Medulla oblongata (tissue), 1 donor: ENCODE measurements around the gene CFLAR.

Source experiments
- DNase-seq: peaks from one replicate; pipeline ENCODE4 v3.0.0-alpha.2; 2015; ENCODE audit errors: extremely low spot score

Gene CFLAR

DNA sequence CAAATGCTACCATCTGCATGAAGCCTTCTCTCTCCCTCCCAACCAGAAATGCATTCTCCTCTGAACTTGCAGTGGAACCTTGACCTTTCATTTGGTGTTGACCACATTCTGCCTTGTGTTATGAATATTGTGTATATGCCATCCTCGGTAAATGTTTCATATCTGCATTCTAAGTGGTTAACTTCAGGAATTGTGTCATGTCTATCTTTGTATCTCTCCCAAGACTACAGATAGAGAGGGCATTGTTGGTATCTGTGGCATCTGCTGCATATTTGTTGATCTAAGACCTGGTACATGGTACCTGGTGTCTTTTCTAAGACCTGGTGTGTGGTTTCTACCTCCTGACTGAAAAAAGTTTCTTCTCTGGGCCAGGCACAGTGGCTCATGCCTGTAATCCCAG lies 101.0 kb downstream of the CFLAR start:
- no peak for DNase-seq

DNA sequence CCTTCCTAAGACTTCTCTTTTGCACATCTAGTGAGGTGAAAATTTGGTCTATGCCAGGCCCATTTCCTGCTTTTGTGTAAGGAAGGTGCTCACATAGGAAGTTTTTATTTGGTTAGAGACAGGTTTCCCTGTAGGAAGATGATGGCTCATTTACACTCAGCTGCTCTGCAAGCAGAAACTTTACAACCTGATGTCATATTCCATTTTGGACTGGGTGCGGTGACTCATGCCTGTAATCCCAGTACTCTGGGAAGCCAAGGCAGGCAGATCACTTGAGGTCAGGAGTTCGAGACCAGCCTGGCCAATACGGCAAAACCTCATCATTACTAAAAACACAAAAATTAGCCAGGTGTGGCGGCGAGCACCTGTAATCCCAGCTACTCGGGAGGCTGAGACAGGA lies 102.8 kb downstream of the CFLAR start:
- DNase-seq: no peak

DNA sequence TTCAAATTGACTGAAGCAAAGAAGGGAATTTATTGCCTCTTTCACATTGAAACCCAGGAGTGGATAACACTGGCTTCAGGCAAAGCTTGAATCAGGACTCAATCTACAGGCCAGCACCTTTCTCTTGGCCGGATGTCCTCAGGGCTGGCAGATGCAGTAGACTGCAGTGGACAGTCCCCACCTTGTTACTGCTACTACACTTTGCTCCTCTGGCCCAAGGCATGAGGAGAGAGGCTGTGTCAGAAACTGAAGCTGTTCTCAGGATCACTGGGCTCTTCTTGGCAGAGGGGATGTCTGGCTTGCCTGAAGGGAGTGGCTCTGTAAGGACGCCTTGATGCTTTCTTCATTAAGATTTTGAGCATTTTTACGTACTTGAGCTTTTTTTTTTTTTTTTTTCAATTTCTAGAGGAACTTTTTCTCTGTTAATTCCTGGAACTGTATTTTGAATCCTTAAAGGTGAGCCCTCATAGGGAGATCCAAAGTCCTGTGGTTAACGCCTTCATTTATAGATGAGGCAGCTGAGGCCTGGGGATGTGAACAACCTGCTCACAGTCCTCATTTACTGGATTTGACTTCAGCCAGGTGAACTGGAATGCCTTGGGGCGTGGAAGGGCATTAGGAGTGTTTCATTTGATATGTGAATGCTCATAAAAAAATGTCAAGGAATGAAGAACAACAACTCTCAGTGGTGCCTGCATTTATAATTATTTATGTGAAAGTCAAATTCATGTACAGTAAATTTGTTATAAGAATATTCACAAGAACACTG lies 103.5 kb downstream of the CFLAR start:
- DNase-seq: no peak

DNA sequence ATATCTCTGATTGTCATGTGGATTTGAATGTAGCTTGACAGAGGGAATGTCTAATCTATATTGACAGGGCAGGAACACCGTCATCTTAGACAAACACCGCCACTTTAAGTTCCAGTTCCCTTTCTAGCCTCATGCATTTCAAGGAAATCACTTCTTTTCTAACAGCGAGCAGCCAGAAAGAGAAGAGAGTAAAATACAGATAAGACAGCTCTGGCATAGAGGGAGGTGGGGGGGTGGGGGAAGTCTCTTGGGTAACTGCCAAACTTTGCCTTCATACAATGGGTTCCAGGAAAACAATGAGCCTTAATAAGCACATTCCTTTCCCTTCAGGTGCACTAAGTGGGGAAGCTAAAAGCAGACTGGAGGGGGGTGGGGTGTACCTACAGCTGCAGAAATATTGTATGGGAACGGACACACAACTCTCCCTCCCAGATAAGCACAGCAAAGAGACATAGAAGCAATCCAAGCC lies 104.2 kb downstream of the CFLAR start:
- DNase-seq: peak; percentile 38

DNA sequence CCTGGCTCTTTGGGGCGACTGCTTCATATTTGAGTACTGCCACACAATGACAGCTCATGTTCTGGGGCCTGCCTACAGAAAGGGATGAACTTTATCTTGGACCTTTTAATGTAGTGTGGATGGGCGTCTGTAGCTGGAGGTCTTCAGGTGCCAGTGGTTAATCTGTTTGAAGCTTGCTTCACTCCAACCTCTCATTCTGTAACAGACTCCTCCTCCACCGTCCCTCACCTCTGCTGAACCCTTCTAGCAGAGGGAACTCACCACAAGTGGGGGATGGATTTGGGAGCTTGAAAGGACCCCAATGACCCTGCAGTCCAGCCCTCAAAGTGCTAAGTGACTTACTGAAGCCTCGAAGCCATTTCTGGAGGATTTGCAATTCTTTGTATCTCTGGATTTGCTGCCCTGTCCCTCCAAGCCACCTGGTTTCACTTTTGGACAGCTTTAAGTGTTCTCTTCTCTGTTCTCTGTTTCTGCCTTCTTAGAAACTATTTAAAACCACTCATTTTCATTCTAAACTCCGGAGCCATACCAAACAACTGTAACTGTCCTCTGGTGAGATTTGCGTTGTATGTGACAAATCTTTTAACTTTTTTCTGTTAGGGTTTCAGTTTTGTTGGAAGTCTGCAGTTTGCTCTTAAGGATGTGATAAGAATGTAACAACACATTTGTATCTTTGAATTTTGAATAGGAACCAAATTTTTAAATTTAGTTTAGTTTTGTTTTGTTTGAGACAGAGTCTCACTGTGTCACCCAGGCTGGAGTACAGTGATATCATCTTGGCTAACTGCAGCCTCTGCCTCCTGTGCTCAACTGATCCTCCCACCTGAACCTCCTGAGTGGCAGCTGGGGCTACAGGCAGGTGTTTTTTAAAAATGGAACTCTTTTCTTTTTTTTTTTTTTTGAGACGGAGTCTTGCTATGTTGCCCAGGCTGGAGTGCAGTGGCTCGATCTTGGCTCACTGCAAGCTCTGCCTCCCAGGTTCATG lies 107.4 kb downstream of the CFLAR start:
- DNase-seq: no peak
